ENCODE data around the gene FNDC3B.

DNA sequence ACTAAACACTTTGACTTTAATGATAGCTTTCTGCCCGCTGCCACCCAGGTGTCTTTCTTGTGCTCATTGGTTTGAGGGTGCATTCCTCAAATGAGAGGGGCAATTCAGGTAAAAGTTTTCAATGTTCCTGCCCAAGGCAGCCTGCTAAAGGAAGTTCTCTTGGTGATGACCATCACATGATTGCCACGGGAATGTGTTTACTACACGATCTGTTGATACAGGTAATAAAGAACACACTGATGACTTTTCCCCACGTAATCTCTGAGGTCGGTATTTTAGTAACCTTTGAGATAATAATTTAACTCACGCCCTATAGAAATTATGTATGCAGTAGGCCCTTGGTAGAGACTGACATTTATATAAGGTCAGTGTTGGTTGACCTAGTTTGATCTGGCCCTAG is 39.3 kb downstream of the FNDC3B start:
- no peak for TF ChIP-seq TAF1 (IDR thresholded peaks at IDR 0.05; ENCODE audit: borderline replicate concordance, insufficient read depth, low read length)
- TF ChIP-seq POLR2AphosphoS5 (IDR thresholded peaks at IDR 0.05; ENCODE audit: low read depth, low read length), result no peak

All from PFSK-1 (cell line).